GM18508 (cell line): ENCODE results near the gene PAPPA.

Experiments
- ATAC-seq: cut with Tn5 transposase; IDR thresholded peaks from one replicate; pipeline ENCODE4 v1.9.1; 2021; ENCODE audit warnings: moderate number of reproducible peaks; ENCODE audit not compliant: insufficient read depth, unreplicated experiment

The PAPPA gene

GRCh38 chr9:116333254-116333653, 179.7 kb downstream of the PAPPA start:
- no peak for ATAC-seq

- ATAC-seq: no peak
Observed at GRCh38 chr9:116334546-116335150, 181.1 kb downstream of the PAPPA start.

- no peak for ATAC-seq
Observed at GRCh38 chr9:116335392-116335791, 181.8 kb downstream of the PAPPA start.

- ATAC-seq: no peak
Observed at GRCh38 chr9:116336133-116336862, 182.7 kb downstream of the PAPPA start.

- ATAC-seq: no peak
Observed at GRCh38 chr9:116337015-116337414, 183.4 kb downstream of the PAPPA start.

- ATAC-seq: no peak
Observed at GRCh38 chr9:116340270-116340669, 186.7 kb downstream of the PAPPA start.

- no peak for ATAC-seq
Observed at GRCh38 chr9:116342061-116342460, 188.5 kb downstream of the PAPPA start.

DNA sequence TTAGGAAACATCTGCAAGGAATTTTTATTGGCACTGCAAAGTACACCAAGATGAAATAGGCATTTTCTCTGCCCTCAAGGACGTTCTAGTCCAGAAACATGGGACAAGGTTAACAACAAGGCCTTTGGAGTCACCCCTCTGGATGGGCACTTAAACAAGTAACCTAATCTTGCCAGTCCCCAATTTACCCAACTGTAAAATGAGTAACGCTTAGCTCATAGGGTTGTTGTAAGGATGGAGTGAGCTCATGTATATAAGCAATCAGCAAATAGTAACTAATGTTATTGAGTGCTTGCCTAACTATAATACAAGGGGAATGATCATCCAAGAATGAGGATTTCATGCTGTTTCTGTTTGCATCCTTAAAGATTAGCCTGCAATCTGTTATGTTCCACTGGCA, 189.3 kb downstream of the PAPPA start:
- ATAC-seq: no peak

- ATAC-seq: no peak
Observed at GRCh38 chr9:116344416-116344815, 190.8 kb downstream of the PAPPA start.

- no peak for ATAC-seq
Observed at GRCh38 chr9:116345393-116345792, 191.8 kb downstream of the PAPPA start.

- no peak for ATAC-seq
Observed at GRCh38 chr9:116345817-116346216, 192.2 kb downstream of the PAPPA start.

DNA sequence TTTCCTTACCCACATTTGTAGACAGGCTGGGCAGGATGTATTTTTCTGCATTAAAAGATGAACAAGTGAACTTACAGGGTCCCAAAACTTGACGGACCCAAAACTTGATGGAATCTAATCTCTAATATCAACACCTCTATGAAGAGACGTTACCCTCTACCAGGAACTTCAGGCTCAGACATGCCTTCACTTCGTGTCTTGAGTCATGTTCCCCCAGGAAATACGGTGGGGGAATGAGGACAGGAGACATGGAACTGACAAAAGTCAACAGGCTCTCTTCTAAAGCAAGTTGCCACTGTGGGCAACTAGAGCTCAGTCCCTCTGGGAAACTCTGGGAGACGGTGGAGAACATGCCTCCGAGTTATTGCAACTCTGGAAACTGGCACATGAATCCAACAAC, 196.1 kb downstream of the PAPPA start:
- ATAC-seq: no peak

DNA sequence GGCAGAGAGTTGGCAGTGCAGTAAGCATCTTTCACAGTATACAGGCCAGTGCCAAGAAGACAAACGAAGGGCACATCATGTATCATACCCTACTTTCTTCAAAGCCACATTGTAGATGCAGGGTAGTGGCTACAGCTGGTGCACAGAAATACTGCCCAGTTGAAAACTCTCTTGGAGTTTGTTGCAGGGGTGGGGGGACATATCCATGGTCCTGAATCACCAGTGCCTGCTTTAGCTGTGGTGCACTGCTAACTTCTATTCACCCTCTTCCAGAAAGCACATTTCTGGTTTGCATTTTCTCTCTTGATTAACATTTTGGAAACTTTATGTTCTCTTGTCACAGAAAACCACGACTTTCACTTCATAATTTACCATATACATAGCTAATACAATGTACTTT, 196.6 kb downstream of the PAPPA start:
- no peak for ATAC-seq

GRCh38 chr9:116352958-116353357, 199.4 kb downstream of the PAPPA start:
- no peak for ATAC-seq

- no peak for ATAC-seq
Observed at GRCh38 chr9:116355153-116355921, 201.7 kb downstream of the PAPPA start.

GRCh38 chr9:116358251-116358650, 204.7 kb downstream of the PAPPA start:
- ATAC-seq: no peak

- no peak for ATAC-seq
Observed at GRCh38 chr9:116360016-116360415, 206.4 kb downstream of the PAPPA start.

- no peak for ATAC-seq
Observed at GRCh38 chr9:116360989-116361388, 207.4 kb downstream of the PAPPA start.

- no peak for ATAC-seq
Observed at GRCh38 chr9:116361547-116361946, 208.0 kb downstream of the PAPPA start.

DNA sequence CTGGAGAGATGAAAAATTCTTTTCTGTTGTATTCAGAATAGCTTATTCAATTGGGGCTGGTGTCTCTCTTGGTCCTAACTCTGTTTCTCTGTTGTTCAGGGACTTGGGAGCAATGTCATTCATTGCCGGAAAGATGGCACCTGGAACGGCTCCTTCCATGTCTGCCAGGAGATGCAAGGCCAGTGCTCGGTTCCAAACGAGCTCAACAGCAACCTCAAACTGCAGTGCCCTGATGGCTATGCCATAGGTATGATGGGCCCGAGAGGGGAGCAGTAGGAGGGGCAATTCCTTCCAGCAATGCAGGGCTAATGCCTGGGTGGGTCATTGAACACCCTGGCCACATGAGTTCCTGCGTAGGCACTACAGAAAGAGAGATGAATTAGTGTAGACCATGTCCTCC, 208.9 kb downstream of the PAPPA start:
- ATAC-seq: no peak

- ATAC-seq: no peak
Observed at GRCh38 chr9:116365056-116365471, 211.5 kb downstream of the PAPPA start.
